Measurements from ENCODE around the gene NTF3. TPM values are rescaled to one million over a fixed set of nuclear protein-coding genes. Genes with fewer than 3 reads are reported as not detected.

The NTF3 gene
- polyA plus RNA-seq, 3 donors: not detected

GRCh38 chr12:5456906-5457305 lies 25.0 kb downstream of the NTF3 start:
- peaks cover 6 to 7% of the 10 kb centered on the region in 2 donors for H3K4me1 ChIP-seq (ENCODE audit: control insufficient read depth in 1 of 2, insufficient read depth in 2 of 2, low read length in 2 of 2)
- H3K4me1 Mint-ChIP-seq: peaks cover 14% of the 10 kb centered on the region
- no peaks in the 10 kb centered on the region for H3K9me3 ChIP-seq (replicated peaks in 1 of 2; ENCODE audit: control insufficient read depth in 1 of 2, insufficient read depth in 1 of 2, low read length in 2 of 2)
- peaks cover 0 to 4% (median 0%) of the 10 kb centered on the region in 7 donors for H3K9me3 Mint-ChIP-seq
- intact Hi-C loops (cut with micrococcal nuclease): no loop called here
- peak overlapping the region in 2 of 7 donors; percentile 13 to 25 for H3K27ac Mint-ChIP-seq
- H3K4me2 ChIP-seq (replicated peaks; ENCODE audit: extremely low read depth, low read length, poor library complexity, severe bottlenecking): no peak overlapping the region
- no peak overlapping the region for H3K27ac ChIP-seq (ENCODE audit: low read depth in 1 of 2, low read length in 2 of 2)
- peak in 1 of 3 donors; percentile 21 for DNase-seq
- no peak overlapping the region for H3K9ac ChIP-seq (ENCODE audit: insufficient read depth, low read length, poor library complexity, severe bottlenecking)
- H3K79me2 ChIP-seq (ENCODE audit: insufficient read depth, low read length): no peaks in the 10 kb centered on the region
- no peaks in the 10 kb centered on the region for H3K36me3 Mint-ChIP-seq
- no peaks in the 10 kb centered on the region for H3K36me3 ChIP-seq (replicated peaks in 1 of 2; ENCODE audit: control insufficient read depth in 1 of 2, insufficient read depth in 2 of 2, low read length in 2 of 2)
- 2% methylated on average over 6 of the region's 8 CpGs for WGBS (ENCODE audit: insufficient coverage)
- H3K4me3 Mint-ChIP-seq: no peak overlapping the region
- peaks cover 0 to 2% of the 10 kb centered on the region in 2 donors for H3K27me3 ChIP-seq (ENCODE audit: control insufficient read depth in 2 of 2, insufficient read depth in 2 of 2, low read length in 2 of 2)
- no peaks in the 10 kb centered on the region for H4K20me1 ChIP-seq (ENCODE audit: insufficient read depth, low read length)
- no peak overlapping the region for H3K4me3 ChIP-seq (replicated peaks in 1 of 3; ENCODE audit: low read depth in 2 of 3, low read length in 3 of 3)
- no peak for TF ChIP-seq CTCF (IDR thresholded peaks at IDR 0.05)
- H2AFZ ChIP-seq (ENCODE audit: insufficient read depth, low read depth, low read length, poor library complexity, severe bottlenecking): no peak overlapping the region
- H3K27me3 Mint-ChIP-seq (ENCODE audit: low read depth in 3 of 3): peaks cover 5 to 15% (median 7%) of the 10 kb centered on the region in 3 donors

- Histone ChIP-seq H3K27ac (ENCODE audit: low read depth in 1 of 2, low read length in 2 of 2) (no peak overlapping the region), H2AFZ (ENCODE audit: insufficient read depth, low read depth, low read length, poor library complexity, severe bottlenecking) (no peak overlapping the region), H4K20me1 (ENCODE audit: insufficient read depth, low read length) (no peaks in the 10 kb centered on the region), H3K27me3 (ENCODE audit: control insufficient read depth in 2 of 2, insufficient read depth in 2 of 2, low read length in 2 of 2) (peaks cover 0 to 2% of the 10 kb centered on the region in 2 donors), H3K36me3 (replicated peaks in 1 of 2; ENCODE audit: control insufficient read depth in 1 of 2, insufficient read depth in 2 of 2, low read length in 2 of 2) (no peaks in the 10 kb centered on the region), H3K79me2 (ENCODE audit: insufficient read depth, low read length) (no peaks in the 10 kb centered on the region), H3K4me3 (replicated peaks in 1 of 3; ENCODE audit: low read depth in 2 of 3, low read length in 3 of 3) (no peak overlapping the region), H3K4me2 (replicated peaks; ENCODE audit: extremely low read depth, low read length, poor library complexity, severe bottlenecking) (no peak overlapping the region), H3K4me1 (ENCODE audit: control insufficient read depth in 1 of 2, insufficient read depth in 2 of 2, low read length in 2 of 2) (peaks cover 6 to 7% of the 10 kb centered on the region in 2 donors), H3K9me3 (replicated peaks in 1 of 2; ENCODE audit: control insufficient read depth in 1 of 2, insufficient read depth in 1 of 2, low read length in 2 of 2) (no peaks in the 10 kb centered on the region), H3K9ac (ENCODE audit: insufficient read depth, low read length, poor library complexity, severe bottlenecking) (no peak overlapping the region)
- intact Hi-C loops (cut with micrococcal nuclease): no loop called here
- no peak overlapping the region for H3K4me3 Mint-ChIP-seq
- H3K9me3 Mint-ChIP-seq: peaks cover 0 to 4% (median 0%) of the 10 kb centered on the region in 7 donors
- peaks cover 3 to 11% (median 5%) of the 10 kb centered on the region in 3 donors for H3K27me3 Mint-ChIP-seq (ENCODE audit: low read depth in 3 of 3)
- no peaks in the 10 kb centered on the region for H3K36me3 Mint-ChIP-seq
- H3K4me1 Mint-ChIP-seq: peaks cover 14% of the 10 kb centered on the region
- no peak for TF ChIP-seq CTCF (IDR thresholded peaks at IDR 0.05)
- 96% methylated on average over 7 of the region's 12 CpGs for WGBS (ENCODE audit: insufficient coverage)
- H3K27ac Mint-ChIP-seq: peak overlapping the region in 1 of 7 donors; percentile 28
- no peak for DNase-seq
These were observed 26.5 kb downstream of the NTF3 start for GRCh38 chr12:5458229-5459050.

Measured in CD14-positive monocyte (primary cell).